ENCODE results near the gene OR51D1.
A peak's percentile ranks its signal among the peaks of the same experiment; 100 is the strongest.

Gene OR51D1

DNA sequence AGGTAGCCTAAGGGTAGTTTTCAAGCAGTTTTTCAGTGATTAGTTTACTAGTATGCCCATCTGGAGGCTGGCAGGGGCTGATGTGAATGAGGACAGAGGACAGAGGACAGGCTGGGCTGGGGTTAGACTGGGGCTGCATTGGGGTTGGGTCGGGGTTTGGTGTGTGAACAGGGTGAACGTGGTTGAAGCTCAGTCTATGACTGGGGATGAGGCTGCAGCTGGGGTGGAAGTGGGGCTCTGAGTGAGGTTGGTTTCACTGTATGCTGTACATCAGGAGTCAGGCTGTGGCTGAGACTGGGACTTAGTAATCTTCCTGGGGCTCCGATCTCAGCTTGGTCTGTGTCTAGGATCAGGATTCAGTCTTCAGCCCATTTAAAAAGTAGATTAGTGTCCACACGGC is 7.0 kb downstream of the OR51D1 start:
- no peak for DNase-seq (ENCODE audit: low read depth, low spot score)
- no peak overlapping the region for H3K27ac ChIP-seq

DNA sequence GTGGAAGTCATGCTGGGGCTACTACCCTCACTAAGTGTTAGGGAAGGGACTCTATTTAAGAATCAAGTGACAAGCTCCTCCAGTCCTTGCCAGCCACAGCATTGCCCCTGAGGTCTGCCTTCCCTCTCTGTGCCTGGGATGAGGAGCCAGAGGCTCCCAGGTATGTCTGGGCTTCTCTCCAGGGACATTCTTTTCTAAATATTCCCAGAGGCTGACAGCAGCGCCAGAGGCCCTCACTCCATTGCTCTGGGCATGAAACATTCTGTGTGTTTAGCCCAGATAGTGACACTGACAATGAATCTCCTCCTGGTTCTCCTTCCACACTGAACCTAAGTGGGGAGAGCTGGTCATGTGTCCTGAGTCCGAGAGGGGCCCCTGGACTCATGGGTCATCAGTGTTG is 8.7 kb downstream of the OR51D1 start:
- H3K27ac ChIP-seq = no peak overlapping the region
- no peak for DNase-seq (ENCODE audit: low read depth, low spot score)

DNA sequence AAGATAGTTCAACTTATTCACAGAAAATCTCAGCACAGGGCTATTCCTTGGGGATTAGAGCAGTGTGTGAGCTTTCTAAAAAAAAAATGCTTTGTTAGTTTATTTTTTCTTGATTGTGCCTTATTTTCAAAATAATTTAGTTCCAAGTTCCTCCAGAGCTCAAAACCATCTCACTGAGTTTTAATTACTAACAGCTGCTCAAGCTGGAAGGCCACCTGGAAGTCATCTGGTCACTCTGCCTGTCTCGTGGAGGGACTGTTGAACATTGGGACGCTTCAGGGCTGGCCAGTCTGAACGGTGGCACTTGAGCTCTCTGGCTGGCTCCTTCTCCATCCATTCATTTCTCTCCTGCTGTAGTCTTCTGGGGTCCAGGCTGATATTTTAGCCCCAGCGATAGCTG is 10.5 kb downstream of the OR51D1 start:
- no peak for DNase-seq (ENCODE audit: low read depth, low spot score)

DNA sequence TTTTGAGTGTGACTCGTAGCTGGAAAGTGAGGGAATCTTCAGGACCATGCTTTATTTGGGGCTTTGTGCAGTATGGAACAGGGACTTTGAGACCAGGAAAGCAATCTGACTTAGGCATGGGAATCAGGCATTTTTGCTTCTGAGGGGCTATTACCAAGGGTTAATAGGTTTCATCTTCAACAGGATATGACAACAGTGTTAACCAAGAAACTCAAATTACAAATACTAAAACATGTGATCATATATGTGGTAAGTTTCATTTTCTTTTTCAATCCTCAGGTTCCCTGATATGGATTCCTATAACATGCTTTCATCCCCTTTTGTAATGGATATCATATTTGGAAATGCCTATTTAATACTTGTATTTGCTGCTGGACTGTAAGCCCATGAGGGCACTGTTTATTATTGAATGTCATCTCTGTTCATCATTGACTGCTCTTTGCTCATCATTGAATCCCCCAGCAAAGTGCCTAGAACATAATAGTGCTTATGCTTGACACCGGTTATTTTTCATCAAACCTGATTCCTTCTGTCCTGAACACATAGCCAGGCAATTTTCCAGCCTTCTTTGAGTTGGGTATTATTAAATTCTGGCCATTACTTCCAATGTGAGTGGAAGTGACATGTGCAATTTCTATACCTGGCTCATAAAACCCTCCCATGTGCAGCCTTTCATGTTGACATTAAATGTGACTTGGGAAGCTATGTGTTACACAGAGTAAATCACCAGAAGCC is 17.5 kb downstream of the OR51D1 start:
- no peak overlapping the region for H3K27ac ChIP-seq
- DNase-seq (ENCODE audit: low read depth, low spot score) = no peak

More for the DNA sequence above, 10.5 kb downstream of the OR51D1 start:
- H3K27ac ChIP-seq = no peak overlapping the region

DNA sequence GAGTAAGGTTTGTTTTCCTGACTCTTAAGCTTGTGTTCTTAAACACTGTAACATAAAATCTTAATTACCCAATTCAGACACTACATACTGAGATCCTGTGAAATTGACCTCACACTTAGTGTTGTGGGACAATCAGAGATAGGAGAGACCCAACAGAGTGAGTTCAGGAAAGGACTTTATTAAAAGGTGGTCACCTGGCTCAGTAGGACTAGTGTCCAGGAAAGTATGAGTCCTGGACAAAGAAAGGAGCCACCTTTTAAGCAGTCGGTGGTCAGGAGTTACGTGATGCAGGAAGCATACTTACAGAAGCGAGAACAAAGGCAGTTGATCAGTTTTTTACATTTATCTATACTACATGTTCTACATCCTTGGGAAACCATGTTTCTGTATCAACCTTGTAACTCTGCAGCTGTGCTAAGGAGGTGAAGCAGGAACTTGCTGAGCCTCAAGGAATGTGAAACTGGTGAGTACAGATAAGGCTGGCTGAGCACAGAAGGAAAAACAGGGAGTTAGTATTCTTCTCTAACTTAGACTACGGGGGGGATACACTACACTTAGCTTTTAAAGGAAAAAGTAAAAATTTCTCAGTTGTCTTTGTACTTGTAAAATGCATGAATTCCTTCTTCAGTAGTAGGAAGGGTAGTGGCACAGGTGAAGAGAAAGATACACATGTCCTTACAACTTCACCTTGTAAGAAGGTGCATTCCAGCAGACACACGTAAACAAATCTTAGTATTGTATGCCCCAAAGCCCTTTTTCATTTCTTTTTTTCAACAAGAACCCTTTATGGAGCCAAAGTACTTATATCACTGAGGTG is 21.6 kb downstream of the OR51D1 start:
- DNase-seq (ENCODE audit: low read depth, low spot score) = no peak
- H3K27ac ChIP-seq = no peak overlapping the region

DNA sequence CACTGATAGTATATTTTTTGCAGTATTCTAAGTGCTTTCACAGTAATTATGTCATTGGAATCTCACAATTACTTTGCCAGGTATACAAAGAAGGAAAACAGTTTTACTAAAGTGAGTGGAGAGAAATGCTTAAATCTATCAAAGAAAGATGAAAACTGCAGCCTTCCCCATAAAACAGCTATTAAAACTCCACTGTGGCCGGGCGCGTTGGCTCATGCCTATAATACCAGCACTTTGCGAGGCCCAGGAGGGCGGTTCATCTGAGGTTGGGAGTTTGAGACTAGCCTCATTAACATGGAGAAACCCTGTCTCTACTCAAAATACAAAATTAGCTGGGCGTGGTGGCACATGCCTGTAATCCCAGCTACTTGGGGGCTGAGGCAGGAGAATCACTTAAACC is 25.6 kb downstream of the OR51D1 start:
- no peak overlapping the region for H3K27ac ChIP-seq
- DNase-seq (ENCODE audit: low read depth, low spot score) = no peak

DNA sequence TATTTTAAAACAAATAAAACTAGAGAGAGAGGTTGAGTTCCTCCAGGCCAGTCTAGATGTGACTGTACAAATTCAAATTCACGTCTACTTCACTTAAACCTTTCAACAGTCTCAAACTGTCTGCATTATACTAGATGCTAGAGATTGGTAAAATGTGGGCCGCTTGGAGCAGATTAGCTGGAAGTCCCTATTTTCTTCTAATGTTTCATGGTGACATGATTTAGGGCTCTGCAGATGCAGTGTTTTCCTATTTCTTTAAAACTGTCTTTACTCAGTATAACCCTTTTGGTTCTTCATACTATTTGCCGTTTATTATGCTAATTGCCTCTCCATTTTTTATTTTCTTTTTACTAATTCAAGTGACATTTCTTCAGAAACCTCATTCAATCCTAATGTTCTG is 26.9 kb downstream of the OR51D1 start:
- DNase-seq (ENCODE audit: low read depth, low spot score) = no peak
- no peak overlapping the region for H3K27ac ChIP-seq

DNA sequence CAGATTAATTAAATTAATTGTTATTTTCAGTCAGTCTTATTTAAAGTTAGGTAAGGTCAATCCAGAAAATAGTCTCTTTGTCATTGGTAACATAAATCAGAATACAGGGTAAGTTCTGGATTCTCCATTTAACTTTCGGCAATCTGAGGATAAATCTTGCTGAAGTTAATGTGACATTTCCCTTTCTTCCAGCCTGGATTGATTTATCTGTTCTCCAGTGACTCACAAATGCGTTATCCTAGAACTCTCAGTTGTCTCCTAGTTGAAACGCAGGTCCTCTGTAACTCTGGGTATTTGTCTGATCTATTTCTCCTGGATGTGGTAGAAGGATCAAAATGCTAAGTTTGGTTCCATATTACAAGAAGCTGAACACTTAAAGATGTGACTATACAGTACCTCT is 27.5 kb downstream of the OR51D1 start:
- DNase-seq (ENCODE audit: low read depth, low spot score) = no peak
- H3K27ac ChIP-seq = no peak overlapping the region

DNA sequence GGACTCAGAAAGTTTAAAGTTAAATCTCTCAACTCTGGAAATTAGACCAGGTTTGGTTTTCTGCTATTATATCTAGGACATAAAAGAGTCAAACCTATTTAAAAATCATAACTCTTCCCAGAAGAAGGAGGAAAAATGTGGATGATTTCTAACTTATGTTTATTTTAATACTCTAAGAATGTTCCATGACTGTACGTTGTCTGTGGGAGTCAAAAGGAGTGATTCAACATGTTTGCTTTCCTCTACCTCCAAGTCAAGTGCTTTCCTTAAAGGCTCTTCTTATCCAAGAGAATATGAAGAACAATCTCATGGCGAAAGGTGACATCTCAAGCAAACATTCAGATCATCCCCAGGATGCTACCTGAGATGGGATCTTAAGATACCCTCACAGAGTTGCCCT is 28.1 kb downstream of the OR51D1 start:
- no peak for DNase-seq (ENCODE audit: low read depth, low spot score)
- H3K27ac ChIP-seq = no peak overlapping the region

DNA sequence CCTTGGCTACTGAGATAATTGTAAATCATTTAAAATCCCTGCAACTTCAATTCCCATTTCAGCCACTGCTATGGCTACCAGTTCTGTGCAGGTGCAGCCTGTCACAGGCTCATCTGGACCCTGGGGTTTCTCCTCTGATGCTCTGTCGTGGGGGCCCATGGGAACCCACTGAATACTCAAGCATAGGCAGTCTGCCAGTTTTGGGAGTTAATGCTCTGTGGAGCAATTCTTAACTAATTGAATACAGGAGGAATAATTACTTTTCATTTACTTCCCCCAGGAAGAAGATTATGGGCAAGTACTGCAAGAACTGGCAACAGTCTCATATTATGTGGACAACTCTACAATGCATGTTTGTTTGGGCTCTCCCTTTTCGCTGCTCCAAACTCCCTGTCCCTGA is 34.5 kb downstream of the OR51D1 start:
- H3K27ac ChIP-seq = no peak overlapping the region
- DNase-seq (ENCODE audit: low read depth, low spot score) = no peak

DNA sequence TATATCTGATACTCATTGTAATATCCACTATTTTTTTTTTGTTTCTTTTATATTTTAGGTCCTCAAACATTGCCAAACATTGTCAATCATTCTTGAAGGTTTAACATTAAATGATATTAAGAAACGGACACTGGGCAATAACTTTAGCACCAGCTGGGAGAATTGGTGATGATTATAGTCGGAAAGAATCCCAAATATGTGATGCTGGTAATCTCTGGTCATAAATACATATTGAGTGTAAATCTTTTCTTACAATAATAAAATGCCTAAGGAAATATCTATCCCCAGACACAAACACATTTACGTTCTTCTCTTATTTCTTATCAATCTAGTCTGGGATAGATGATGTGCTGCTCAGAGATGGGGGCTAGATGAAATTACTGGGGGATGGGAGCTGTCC is 35.2 kb downstream of the OR51D1 start:
- no peak overlapping the region for H3K27ac ChIP-seq
- no peak for DNase-seq (ENCODE audit: low read depth, low spot score)

DNA sequence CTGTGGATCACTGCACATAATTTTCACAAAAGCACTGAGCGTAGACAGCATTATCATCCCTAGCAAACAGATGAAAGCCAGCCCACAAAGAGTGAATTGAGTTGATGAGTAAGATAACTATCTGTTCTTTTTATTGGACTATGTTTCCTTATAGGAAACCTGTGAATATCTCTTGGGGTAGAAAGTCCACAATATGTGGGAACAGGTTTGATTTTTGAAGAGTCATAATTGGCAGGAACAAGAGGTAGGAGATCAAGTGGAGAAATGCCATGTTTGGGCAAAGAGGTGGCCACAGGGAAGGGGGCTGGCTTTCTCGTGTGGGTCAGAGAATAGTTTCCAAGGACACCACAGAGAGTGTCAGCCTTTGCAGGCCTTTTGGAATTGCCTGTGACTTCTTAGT is 36.5 kb downstream of the OR51D1 start:
- H3K27ac ChIP-seq = no peak overlapping the region
- DNase-seq (ENCODE audit: low read depth, low spot score) = no peak

DNA sequence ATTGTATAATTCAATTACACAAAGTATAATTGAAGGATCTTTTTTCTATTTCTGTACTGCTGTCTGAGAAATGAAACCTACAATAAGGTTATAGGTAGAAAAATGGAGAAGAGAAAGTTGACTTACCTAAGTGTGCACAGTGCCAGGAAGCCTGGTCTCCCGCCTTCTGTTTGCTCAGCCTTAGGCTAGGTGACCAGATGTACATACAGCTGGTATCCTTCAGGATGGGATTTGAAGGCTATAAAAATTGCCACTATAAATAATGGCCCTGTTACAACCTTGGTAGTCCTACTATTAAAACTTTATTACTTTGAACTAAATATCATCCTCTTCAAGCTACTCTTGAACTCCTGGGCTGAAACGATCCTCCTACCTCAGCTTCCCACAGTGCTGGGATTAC is 40.7 kb downstream of the OR51D1 start:
- no peak overlapping the region for H3K27ac ChIP-seq
- no peak for DNase-seq (ENCODE audit: low read depth, low spot score)

DNA sequence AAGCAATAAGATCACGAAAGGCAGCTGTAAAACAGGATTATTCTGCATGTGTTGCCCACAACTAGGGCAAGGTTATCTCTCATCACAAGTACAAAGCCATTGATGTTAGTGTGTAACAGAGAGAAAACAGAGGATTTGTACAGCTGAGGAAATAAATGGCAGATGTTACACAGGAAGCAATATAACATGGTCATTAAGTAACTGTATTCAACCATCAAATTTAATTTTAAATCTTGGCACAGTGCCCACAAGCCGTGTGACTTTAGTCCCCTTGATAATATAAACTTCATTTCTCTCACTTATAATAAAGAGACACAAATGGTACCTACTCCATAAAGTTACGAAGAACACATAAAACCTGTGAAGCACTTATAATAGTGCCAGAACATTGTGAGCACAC is 43.1 kb downstream of the OR51D1 start:
- no peak for DNase-seq (ENCODE audit: low read depth, low spot score)
- no peak overlapping the region for H3K27ac ChIP-seq

DNA sequence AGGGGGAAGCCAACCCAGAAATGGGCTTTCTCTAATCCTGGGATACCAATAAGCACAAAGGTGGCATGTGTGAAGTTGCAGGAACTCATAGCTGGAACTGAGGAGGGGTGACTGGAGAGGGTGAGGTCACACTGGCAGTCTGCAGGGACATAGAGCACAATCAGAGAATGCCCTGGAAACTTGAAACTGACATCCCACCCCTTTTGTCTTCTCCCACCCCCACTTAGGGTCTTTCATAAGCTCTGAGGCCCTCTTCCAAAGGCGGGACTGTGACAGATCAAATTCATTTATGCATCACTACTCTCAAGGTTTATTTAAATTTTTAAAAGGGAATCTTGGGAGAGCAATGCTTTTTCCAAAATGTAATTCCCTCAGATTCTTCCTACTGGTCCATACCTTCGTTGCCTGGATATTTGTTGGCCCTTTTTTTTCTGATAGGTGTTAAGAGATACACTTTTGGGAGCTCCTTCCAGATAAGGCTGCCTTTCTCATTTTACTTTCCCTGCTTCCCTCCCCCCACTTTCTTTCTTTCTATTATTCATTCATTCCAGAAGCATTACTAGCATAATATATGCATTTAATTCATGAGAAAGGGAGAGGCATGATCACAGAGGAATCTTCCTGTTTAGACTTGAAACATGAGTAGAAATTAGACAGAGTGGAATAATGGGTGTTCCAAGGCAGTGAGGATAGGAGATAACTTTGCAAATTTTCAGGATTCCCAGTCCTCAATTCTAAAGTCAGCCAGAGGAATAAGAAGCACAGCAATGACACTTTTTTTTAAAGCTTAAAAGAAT is 45.5 kb downstream of the OR51D1 start:
- DNase-seq (ENCODE audit: low read depth, low spot score) = peak; percentile 12
- peak overlapping the region; percentile 23 for H3K27ac ChIP-seq

DNA sequence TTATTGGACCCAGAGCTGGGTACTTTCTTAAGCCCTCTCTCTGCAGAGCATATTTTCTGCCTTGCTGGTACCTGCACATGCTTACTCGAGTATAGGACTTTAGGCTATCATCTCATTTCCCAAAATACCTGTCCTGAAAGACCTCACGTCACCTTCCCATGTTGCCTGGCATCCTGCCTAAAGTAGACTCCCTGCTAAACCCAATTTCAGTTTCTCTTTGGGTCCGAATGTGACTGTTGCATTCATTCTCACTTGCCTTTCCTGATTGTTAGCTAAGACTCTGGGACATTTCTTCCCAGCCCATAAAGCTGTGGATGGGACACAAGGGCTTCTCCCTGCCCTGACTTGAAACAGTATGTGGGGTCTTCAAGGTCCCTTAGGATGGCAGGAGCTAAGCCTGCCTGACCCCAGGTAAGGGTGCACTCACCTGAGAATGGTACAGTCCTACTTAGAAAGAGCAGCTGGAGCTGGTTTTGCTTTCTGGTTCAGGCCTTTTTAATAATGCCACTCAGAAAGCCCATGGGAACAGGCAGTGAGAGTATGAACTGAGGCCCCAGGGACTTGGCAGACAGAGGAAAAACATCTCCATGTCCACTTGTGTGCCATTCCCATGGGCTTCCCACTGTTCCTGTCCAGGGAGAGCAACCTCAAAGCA is 47.5 kb downstream of the OR51D1 start:
- H3K27ac ChIP-seq = no peak overlapping the region
- DNase-seq (ENCODE audit: low read depth, low spot score) = no peak
